Endothelial cell of umbilical vein (primary cell): Measurements from ENCODE around the gene GDI1. TPM values are rescaled to one million over a fixed set of nuclear protein-coding genes. Genes with fewer than 3 reads are reported as not detected.

ENCODE experiments used
- BruUV-seq: library from RNA; stranded (reverse); fragments of 400-500 nt; replicated peaks from 2 replicates; lab custom pipeline; 2021; lab: Mats Ljungman, UMichigan
- CTCF ChIA-PET: fragments of 300-600, 350-600 bp; sonication (Branson Sonifier 250); formaldehyde crosslinking; loops from one replicate; lab custom pipeline; 2021; ENCODE audit warnings: antibody characterized with exemption, inconsistent platforms; lab: Charles Lee
- POLR2A ChIA-PET: fragments of 300-600, 350-600 bp; sonication (Branson Sonifier 250); formaldehyde crosslinking; loops from one replicate; lab custom pipeline; 2021; ENCODE audit warnings: antibody characterized with exemption, inconsistent platforms; lab: Charles Lee
- DNase-seq: peaks from one replicate; pipeline ENCODE4 v3.0.0-alpha.2; 2011; ENCODE audit warnings: low read depth, low spot score
- FAIRE-seq: peaks from 2 replicates; lab custom pipeline; 2011; peaks lifted over from hg19 to GRCh38; lab: Jason Lieb, UNC
- H2AFZ ChIP-seq: 2 replicates; pipeline ENCODE4 v1.6.0; 2012; ENCODE audit warnings: low read depth, low read length, control low read depth, inconsistent platforms
- H3K27ac ChIP-seq: 2 replicates; pipeline ENCODE4 v1.5.1; 2011; ENCODE audit warnings: low read depth, mild to moderate bottlenecking, control low read depth, low read length, moderate library complexity; ENCODE audit not compliant: insufficient read depth
- H3K27me3 ChIP-seq, 2 experiments: 2 replicates each; pipeline versions ENCODE4 v1.6.0 to v1.6.1; 2011; ENCODE audit warnings: low read length in 2 of 2, mixed read lengths in 1 of 2; ENCODE audit not compliant: control insufficient read depth in 2 of 2, insufficient read depth in 2 of 2
- H3K36me3 ChIP-seq, 2 experiments: 2 replicates in 1 of 2; 3 replicates in 1 of 2; pipeline ENCODE4 v1.5.1; 2011; ENCODE audit warnings: low read length in 2 of 2, mild to moderate bottlenecking in 1 of 2, moderate library complexity in 1 of 2; ENCODE audit not compliant: control insufficient read depth in 2 of 2, insufficient read depth in 2 of 2; ENCODE audit errors: extremely low read depth in 1 of 2
- H3K4me1 ChIP-seq: 3 replicates; pipeline ENCODE4 v1.5.1; 2011; ENCODE audit warnings: mild to moderate bottlenecking, low read length; ENCODE audit not compliant: control insufficient read depth, insufficient read depth; ENCODE audit errors: extremely low read depth
- H3K4me2 ChIP-seq: 2 replicates; pipeline ENCODE4 v1.6.1; 2011; ENCODE audit warnings: low read length, control low read depth, mixed read lengths; ENCODE audit not compliant: insufficient read depth
- H3K4me3 ChIP-seq, 3 experiments: fragments of 200-600 bp in 1 of 3; sonication (generic), shearing (Covaris generic) in 1 of 3; replicated peaks in 1 of 3; 2 replicates each; pipeline ENCODE4 v1.5.1; 2011 to 2016; ENCODE audit warnings: control low read depth in 3 of 3, low read length in 3 of 3, mild to moderate bottlenecking in 2 of 3, inconsistent platforms in 1 of 3, low read depth in 1 of 3, moderate library complexity in 1 of 3; ENCODE audit not compliant: insufficient read depth in 1 of 3
- H3K79me2 ChIP-seq: 2 replicates; pipeline ENCODE4 v1.6.0; 2012; ENCODE audit warnings: low read length, inconsistent platforms; ENCODE audit not compliant: control insufficient read depth, insufficient read depth
- H3K9ac ChIP-seq: replicated peaks from 2 replicates; pipeline ENCODE3; 2011; ENCODE audit warnings: low read length, control low read depth; ENCODE audit not compliant: insufficient read depth; ENCODE audit errors: extremely low read depth
- H3K9me1 ChIP-seq: replicated peaks from 3 replicates; pipeline ENCODE4 v1.6.0; 2011; ENCODE audit warnings: mild to moderate bottlenecking, low read length; ENCODE audit not compliant: control insufficient read depth, insufficient read depth; ENCODE audit errors: extremely low read depth
- H3K9me3 ChIP-seq: replicated peaks from 2 replicates; pipeline ENCODE4 v1.5.1; 2012; ENCODE audit warnings: low read length, inconsistent platforms; ENCODE audit not compliant: control insufficient read depth, insufficient read depth
- H4K20me1 ChIP-seq: replicated peaks from 2 replicates; pipeline ENCODE3; 2011; ENCODE audit warnings: mild to moderate bottlenecking, low read length; ENCODE audit not compliant: control insufficient read depth, insufficient read depth; ENCODE audit errors: extremely low read depth
- CTCF ChIP-seq, 2 donors: IDR thresholded peaks; 1 replicate in 1 of 2; 2 replicates in 1 of 2; pipeline ENCODE4 v1.5.1; 2011; ENCODE audit warnings: low read length in 2 of 2, mild to moderate bottlenecking in 2 of 2, moderate library complexity in 2 of 2, control low read depth in 1 of 2, inconsistent platforms in 1 of 2, low read depth in 1 of 2; ENCODE audit not compliant: insufficient read depth in 1 of 2; ENCODE audit errors: extremely low read depth in 1 of 2
- EZH2 ChIP-seq: IDR thresholded peaks from 2 replicates; pipeline ENCODE4 v1.6.1; 2012; ENCODE audit warnings: borderline replicate concordance, low read depth, mild to moderate bottlenecking, moderate library complexity, low read length, inconsistent platforms; ENCODE audit not compliant: severe bottlenecking
- FOS ChIP-seq: IDR thresholded peaks from 2 replicates; pipeline ENCODE4 v1.6.1; 2011; ENCODE audit warnings: mild to moderate bottlenecking, low read length, moderate library complexity, borderline replicate concordance; ENCODE audit not compliant: insufficient read depth
- GATA2 ChIP-seq: IDR thresholded peaks from 2 replicates; pipeline ENCODE4 v1.7.0; 2011; ENCODE audit warnings: low read depth, mild to moderate bottlenecking, moderate library complexity, mixed read lengths, low read length; ENCODE audit not compliant: insufficient read length, insufficient read depth
- JUN ChIP-seq: IDR thresholded peaks from 2 replicates; pipeline ENCODE4 v1.6.1; 2011; ENCODE audit warnings: borderline replicate concordance, low read depth; ENCODE audit not compliant: insufficient read length, insufficient read depth
- MYC ChIP-seq: IDR thresholded peaks from one replicate; pipeline ENCODE4 v1.6.1; 2011; ENCODE audit warnings: mild to moderate bottlenecking, low read depth, low read length
- POLR2A ChIP-seq: IDR thresholded peaks from 2 replicates; pipeline ENCODE4 v1.6.1; 2012; ENCODE audit warnings: low read depth, mild to moderate bottlenecking, control low read depth, low read length
- POLR2AphosphoS5 ChIP-seq: IDR thresholded peaks from 2 replicates; pipeline ENCODE4 v1.6.1; 2012; ENCODE audit warnings: low read depth, mild to moderate bottlenecking, control low read depth, low read length, moderate library complexity; ENCODE audit not compliant: insufficient read depth
- dilution Hi-C: fragments of 300-500 bp; cut with MboI; formaldehyde crosslinking; loops from one replicate; pipeline ENCODE4 v1.15.0; 2019; ENCODE audit warnings: low sequenced_read_pairs; ENCODE audit not compliant: extremely low pct_ligation_motif_present
- intact Hi-C: fragments of 100-400 bp; cut with micrococcal nuclease; formaldehyde crosslinking; loops from one replicate; pipeline ENCODE4 v1.10.0; 2022
- polyA plus RNA-seq, 4 experiments: library from polyadenylated mRNA; depleted of rRNA in 3 of 4; stranded (reverse) in 3 of 4; unstranded in 1 of 4; fragments of >200 nt; gene quantifications; 2 replicates each; pipeline versions ENCODE4 v1.2.1 to v1.2.3, GENCODE V29; 2011 to 2012; ENCODE audit warnings: missing spikeins in 1 of 4
- total RNA-seq: library from RNA; stranded (reverse); gene quantifications from 2 replicates; pipeline ENCODE4 v1.2.3, GENCODE V29; 2021

GDI1 gene
- total and polyA plus RNA-seq, 2 donors (not counting 3 experiments of a cell fraction or from before 2014, with no cell fraction given), result 128 to 247 TPM

GRCh38 chrX:154467556-154467955, 30.6 kb downstream of the GDI1 start:
- CTCF ChIA-PET, result no interaction called here

More at GRCh38 chrX:154467556-154467955, 30.6 kb downstream of the GDI1 start:
- Histone ChIP-seq H4K20me1 (no peaks in the 10 kb centered on the region), H3K4me1 (no peaks in the 10 kb centered on the region), H3K4me2 (no peak overlapping the region), H3K27me3 (no peaks in the 10 kb centered on the region), H3K9me3 (no peaks in the 10 kb centered on the region), H3K36me3 (peaks cover 0 to 46% of the 10 kb centered on the region in 2 experiments), H2AFZ (no peak overlapping the region), H3K9me1 (no peaks in the 10 kb centered on the region), H3K27ac (no peak overlapping the region), H3K9ac (no peak overlapping the region), H3K4me3 (no peak overlapping the region), H3K79me2 (no peaks in the 10 kb centered on the region)
- dilution Hi-C loops (no loop called here), intact Hi-C loops (no loop called here)
- TF ChIP-seq JUN, result no peak
- TF ChIP-seq FOS, result no peak
- no peak for TF ChIP-seq GATA2
- no peak for TF ChIP-seq POLR2A
- TF ChIP-seq MYC, result no peak
- TF ChIP-seq CTCF (IDR thresholded peaks at IDR 0.05; ENCODE audit: extremely low read depth in 1 of 2, insufficient read depth in 1 of 2, low read depth in 1 of 2, low read length in 2 of 2), result no peak
- no peak for TF ChIP-seq POLR2AphosphoS5
- TF ChIP-seq EZH2, result no peak
- POLR2A ChIA-PET, result no interaction called here
- DNase-seq (no peak), FAIRE-seq (no peak)
- no TSS peak for BruUV-seq
